ENCODE data around the gene FUBP3.

GRCh38 chr9:130627896-130628792 lies 48.8 kb downstream of the FUBP3 start:
- no peak for TF ChIP-seq POLR2A (IDR thresholded peaks at IDR 0.05)
- TF ChIP-seq CTCF (IDR thresholded peaks at IDR 0.05 in 8 of 11, conservative IDR thresholded peaks at IDR 0.05 in 3 of 11), result no peak
- TF ChIP-seq POLR2AphosphoS5 (IDR thresholded peaks at IDR 0.05), result no peak
